Measurements from ENCODE around the gene TMOD1.

The TMOD1 gene

GRCh38 chr9:97633859-97634490 lies 132.5 kb downstream of the TMOD1 start:
- no peak for DNase-seq (ENCODE audit: low read depth in 2 of 2)

DNA sequence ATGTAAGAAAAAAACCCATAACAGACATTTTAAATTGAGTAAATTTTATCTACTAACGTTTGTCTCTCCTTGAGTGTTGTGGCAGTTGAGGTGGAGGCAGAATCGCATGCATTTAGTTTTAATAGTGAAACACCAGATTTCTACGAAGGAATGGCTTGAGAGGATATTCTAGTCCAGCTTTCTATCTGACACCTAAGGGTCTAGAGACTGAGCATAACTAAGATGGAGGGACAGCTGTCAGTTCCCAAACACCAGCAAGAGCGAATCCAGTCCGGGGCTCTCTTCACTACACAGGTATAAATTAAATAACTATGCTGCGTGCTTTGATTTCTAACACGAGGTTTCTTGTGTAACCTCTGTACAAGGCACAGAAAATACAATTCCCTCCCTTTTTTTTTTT lies 133.6 kb downstream of the TMOD1 start:
- DNase-seq (ENCODE audit: low read depth in 2 of 2): no peak

DNA sequence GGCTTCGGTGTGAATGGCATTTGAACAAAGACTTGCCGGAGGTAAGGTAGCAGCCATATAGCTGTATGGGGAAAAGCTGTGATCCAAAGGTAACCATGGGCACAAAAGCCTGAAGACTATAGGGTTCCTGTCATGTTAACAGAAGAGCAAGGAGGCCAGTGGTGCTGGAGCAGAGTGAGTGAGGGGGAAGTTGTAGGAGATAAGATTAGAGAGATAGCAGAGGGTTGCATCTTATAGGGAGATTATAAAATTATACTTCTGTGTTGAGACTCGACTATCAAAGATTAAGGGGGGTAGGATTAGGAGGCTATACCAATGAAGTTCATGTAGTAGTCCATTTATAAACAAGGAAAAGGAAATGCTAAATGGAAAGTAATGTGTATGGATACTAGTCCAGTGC lies 135.4 kb downstream of the TMOD1 start:
- no peak for DNase-seq (ENCODE audit: low read depth in 2 of 2)

- no peak for DNase-seq (ENCODE audit: low read depth in 2 of 2)
These were observed 137.2 kb downstream of the TMOD1 start for GRCh38 chr9:97638666-97639065.

DNA sequence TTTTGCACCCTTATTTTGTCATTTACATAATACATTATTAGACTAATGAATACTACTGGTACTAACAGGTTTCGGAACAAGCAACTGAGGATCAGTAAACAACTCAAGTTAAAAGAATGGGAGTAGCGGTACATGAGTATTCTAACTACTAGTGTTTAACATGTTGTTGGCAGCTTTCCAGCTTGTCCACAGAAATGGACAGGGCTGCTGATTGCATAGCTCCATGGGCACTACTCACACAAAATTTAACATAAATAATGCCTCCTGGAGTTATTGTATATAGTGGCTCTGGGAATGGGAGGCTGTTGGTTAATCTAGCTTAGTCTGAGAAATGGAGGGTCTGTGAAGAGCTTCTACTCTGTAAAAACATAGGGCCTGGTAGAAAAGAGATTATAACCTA lies 138.9 kb downstream of the TMOD1 start:
- DNase-seq (ENCODE audit: low read depth in 2 of 2): no peak

GRCh38 chr9:97645720-97646119 lies 144.3 kb downstream of the TMOD1 start:
- no peak for DNase-seq (ENCODE audit: low read depth in 2 of 2)

- DNase-seq (ENCODE audit: low read depth in 2 of 2): no peak
These were observed 146.5 kb downstream of the TMOD1 start for GRCh38 chr9:97647996-97648395.
